Suprapubic skin (tissue), 4 donors: ENCODE data around the gene ACTMAP. TPM values are rescaled to one million over a fixed set of nuclear protein-coding genes. Genes with fewer than 3 reads are reported as not detected.

Experiments used
- DNase-seq, 2 donors: peaks; one replicate each; pipeline ENCODE4 v3.0.0-alpha.2; 2019; ENCODE audit warnings: low spot score in 2 of 2
- H3K27ac ChIP-seq: fragments of 200-600 bp; sonication (generic); one replicate; pipeline ENCODE4 v1.5.1; 2019
- H3K27me3 ChIP-seq: fragments of 200-600 bp; sonication (generic); one replicate; pipeline ENCODE4 v1.5.1; 2019
- H3K36me3 ChIP-seq: fragments of 200-600 bp; sonication (generic); one replicate; pipeline ENCODE4 v1.5.1; 2019
- H3K4me1 ChIP-seq: fragments of 200-600 bp; sonication (generic); one replicate; pipeline ENCODE4 v1.5.1; 2019
- H3K4me3 ChIP-seq: fragments of 200-600 bp; sonication (generic); one replicate; pipeline ENCODE4 v1.5.1; 2019; ENCODE audit warnings: mild to moderate bottlenecking
- H3K9me3 ChIP-seq: fragments of 200-600 bp; sonication (generic); one replicate; pipeline ENCODE4 v1.5.1; 2019
- CTCF ChIP-seq, 2 donors: fragments of 200-600 bp in 1 of 2; fragments of 450-650 bp in 1 of 2; sonication (generic) in 1 of 2; IDR thresholded peaks; one replicate each; pipeline ENCODE4 v1.5.1; 2016 to 2019; ENCODE audit warnings: antibody characterized with exemption in 2 of 2, mild to moderate bottlenecking in 1 of 2, moderate library complexity in 1 of 2
- EP300 ChIP-seq: sonication (generic); formaldehyde crosslinking; IDR thresholded peaks from one replicate; pipeline ENCODE4 v1.6.1; 2017; ENCODE audit warnings: antibody characterized with exemption
- POLR2A ChIP-seq, 2 donors: fragments of 450-650 bp; IDR thresholded peaks; one replicate each; pipeline ENCODE4 v1.6.1; 2017; ENCODE audit warnings: antibody characterized with exemption in 2 of 2, mild to moderate bottlenecking in 2 of 2, moderate library complexity in 2 of 2
- POLR2AphosphoS5 ChIP-seq, 3 donors: sonication (generic); formaldehyde crosslinking; IDR thresholded peaks; one replicate each; pipeline ENCODE4 v1.6.1; 2017; ENCODE audit warnings: antibody characterized with exemption in 3 of 3
- WGBS: methylation state at CpG from one replicate; pipeline ENCODE4 v1.1.5; 2018; 5-methylcytosine and 5-hydroxymethylcytosine counted together
- total RNA-seq, 4 donors: library from RNA; depleted of rRNA; stranded (reverse); fragments of >200 nt; gene quantifications; one replicate each; pipeline ENCODE4 v1.1.0, GENCODE V29; 2016

The ACTMAP gene
- total RNA-seq, 4 donors from 2014 or later, result 3.8 to 9.9 (median 5.4) TPM

DNA sequence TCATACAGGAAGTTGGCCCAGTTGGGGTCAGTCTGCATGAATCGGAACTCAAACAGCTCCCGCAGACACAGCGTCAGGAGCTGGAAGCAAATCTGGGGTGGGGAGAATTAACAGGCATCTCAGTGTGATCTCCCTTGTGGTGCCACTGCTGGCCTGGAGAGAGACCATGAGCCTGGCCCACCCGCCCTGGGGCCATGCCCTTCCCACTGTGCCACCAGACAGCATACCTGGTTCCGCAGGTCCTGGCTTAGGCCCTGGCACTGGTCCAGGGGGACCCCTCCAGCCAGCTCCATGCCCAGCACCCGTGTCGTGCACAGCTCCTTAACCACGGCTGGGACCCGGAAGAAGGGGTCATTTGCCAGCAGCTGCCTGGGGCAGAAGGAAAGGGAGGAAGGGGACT lies 50.2 kb downstream of the ACTMAP start:
- no peak for TF ChIP-seq CTCF (IDR thresholded peaks at IDR 0.05)
- TF ChIP-seq EP300, result no peak
- no peak for TF ChIP-seq POLR2AphosphoS5 (IDR thresholded peaks at IDR 0.05)
- TF ChIP-seq POLR2A (IDR thresholded peaks at IDR 0.05), result no peak
- H3K4me3 ChIP-seq, result no peak overlapping the region
- H3K9me3 ChIP-seq, result no peaks in the 10 kb centered on the region
- H3K36me3 ChIP-seq, result peaks cover 66% of the 10 kb centered on the region
- no peak for DNase-seq
- H3K27me3 ChIP-seq, result no peaks in the 10 kb centered on the region
- no peaks in the 10 kb centered on the region for H3K4me1 ChIP-seq
- no peak overlapping the region for H3K27ac ChIP-seq
- WGBS, result 92% methylated on average over 6 of the region's 9 CpGs

- Histone ChIP-seq H3K27ac (no peak overlapping the region), H3K36me3 (peaks cover 62% of the 10 kb centered on the region), H3K4me3 (no peak overlapping the region), H3K9me3 (no peaks in the 10 kb centered on the region), H3K27me3 (no peaks in the 10 kb centered on the region), H3K4me1 (peaks cover 2% of the 10 kb centered on the region)
- no peak for DNase-seq
- 95% methylated on average over 6 of the region's 6 CpGs for WGBS
- TF ChIP-seq POLR2AphosphoS5 (IDR thresholded peaks at IDR 0.05) (no peak), CTCF (IDR thresholded peaks at IDR 0.05) (no peak), POLR2A (IDR thresholded peaks at IDR 0.05) (no peak), EP300 (no peak)
Measured at GRCh38 chr19:40697007-40697406, 53.3 kb downstream of the ACTMAP start.

DNA sequence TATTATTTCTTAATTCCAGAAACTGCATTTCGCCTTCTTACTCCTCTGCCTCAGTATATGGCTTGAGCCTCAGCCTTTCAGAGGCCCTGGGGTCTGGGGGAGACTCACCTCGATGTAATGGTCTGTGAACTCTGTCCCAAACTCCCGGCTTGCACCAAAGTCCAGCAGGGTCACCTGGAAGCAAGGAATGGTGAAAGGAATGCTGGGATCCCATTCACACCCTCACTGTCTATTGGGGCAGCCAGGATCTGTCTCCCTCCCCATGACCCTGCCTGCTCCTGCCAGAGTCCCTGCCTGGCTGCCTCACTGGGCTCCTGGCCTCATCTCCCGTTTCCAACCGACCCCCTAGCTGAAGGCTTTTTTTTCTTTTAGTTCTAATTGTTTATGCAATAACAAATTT lies 54.4 kb downstream of the ACTMAP start:
- no peaks in the 10 kb centered on the region for H3K27me3 ChIP-seq
- no peak overlapping the region for H3K4me3 ChIP-seq
- TF ChIP-seq POLR2A (IDR thresholded peaks at IDR 0.05) (no peak), EP300 (no peak), CTCF (IDR thresholded peaks at IDR 0.05) (no peak)
- no peaks in the 10 kb centered on the region for H3K9me3 ChIP-seq
- 91% methylated on average over 5 of the region's 5 CpGs for WGBS
- H3K4me1 ChIP-seq, result peaks cover 13% of the 10 kb centered on the region
- H3K36me3 ChIP-seq, result peaks cover 51% of the 10 kb centered on the region
- H3K27ac ChIP-seq, result no peak overlapping the region
- no peak for DNase-seq

- Histone ChIP-seq H3K4me3 (no peak overlapping the region), H3K36me3 (peaks cover 35% of the 10 kb centered on the region), H3K27me3 (no peaks in the 10 kb centered on the region), H3K4me1 (peaks cover 29% of the 10 kb centered on the region), H3K27ac (no peak overlapping the region), H3K9me3 (no peaks in the 10 kb centered on the region)
- 100% methylated on average over 3 of the region's 4 CpGs for WGBS
- DNase-seq, result no peak
- TF ChIP-seq CTCF (IDR thresholded peaks at IDR 0.05) (no peak), POLR2AphosphoS5 (IDR thresholded peaks at IDR 0.05) (no peak), POLR2A (IDR thresholded peaks at IDR 0.05) (no peak), EP300 (no peak)
Measured at GRCh38 chr19:40693896-40694295, 56.4 kb downstream of the ACTMAP start.

GRCh38 chr19:40693150-40693788 lies 57.0 kb downstream of the ACTMAP start:
- no peak for TF ChIP-seq CTCF (IDR thresholded peaks at IDR 0.05)
- TF ChIP-seq EP300, result no peak
- Histone ChIP-seq H3K27ac (no peak overlapping the region), H3K27me3 (no peaks in the 10 kb centered on the region), H3K36me3 (peaks cover 35% of the 10 kb centered on the region), H3K4me3 (no peak overlapping the region), H3K4me1 (peaks cover 35% of the 10 kb centered on the region), H3K9me3 (no peaks in the 10 kb centered on the region)
- no peak for DNase-seq
- WGBS, result 87% methylated on average over 9 of the region's 11 CpGs
